PC-3 (cell line): ENCODE data around the gene POLR3B.
"Not testable (repeated sequence)": the region's sequence is repeated elsewhere in the genome, so short reads cannot be mapped to it uniquely, and the experiment has no call there.

Experiments
- EZH2 ChIP-seq: fragments of 300-600 bp; sonication (generic); IDR thresholded peaks from one replicate; pipeline ENCODE4 v1.6.1; 2017; ENCODE audit warnings: antibody characterized with exemption, mild to moderate bottlenecking, low read length; ENCODE audit not compliant: unreplicated experiment
- TF ChIP-seq, protein P1 (sequence below): fragments of 300-600 bp; sonication (generic); conservative IDR thresholded peaks from 2 replicates; pipeline ENCODE4 v1.5.1; 2017; ENCODE audit warnings: antibody characterized with exemption, low read depth, mild to moderate bottlenecking, low read length

DNA sequence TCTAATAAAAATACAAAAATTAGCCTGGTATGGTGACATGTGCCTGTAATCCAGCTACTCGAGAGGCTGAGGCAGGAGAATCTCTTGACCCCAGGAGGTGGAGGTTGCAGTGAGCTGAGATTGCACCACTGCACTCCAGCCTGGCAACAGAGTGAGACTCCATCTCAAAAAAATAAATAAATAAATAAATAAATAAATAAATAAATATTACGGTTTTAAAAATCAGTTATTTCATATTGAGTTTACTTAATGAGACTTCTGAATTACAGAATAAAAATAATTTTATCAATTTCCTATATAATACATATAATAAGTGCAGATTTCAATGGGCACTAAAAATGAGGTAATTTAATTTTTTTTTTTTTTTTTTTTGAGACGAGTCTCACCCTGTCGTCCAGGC lies 44.1 kb upstream of the POLR3B start:
- TF ChIP-seq, protein P1, sequence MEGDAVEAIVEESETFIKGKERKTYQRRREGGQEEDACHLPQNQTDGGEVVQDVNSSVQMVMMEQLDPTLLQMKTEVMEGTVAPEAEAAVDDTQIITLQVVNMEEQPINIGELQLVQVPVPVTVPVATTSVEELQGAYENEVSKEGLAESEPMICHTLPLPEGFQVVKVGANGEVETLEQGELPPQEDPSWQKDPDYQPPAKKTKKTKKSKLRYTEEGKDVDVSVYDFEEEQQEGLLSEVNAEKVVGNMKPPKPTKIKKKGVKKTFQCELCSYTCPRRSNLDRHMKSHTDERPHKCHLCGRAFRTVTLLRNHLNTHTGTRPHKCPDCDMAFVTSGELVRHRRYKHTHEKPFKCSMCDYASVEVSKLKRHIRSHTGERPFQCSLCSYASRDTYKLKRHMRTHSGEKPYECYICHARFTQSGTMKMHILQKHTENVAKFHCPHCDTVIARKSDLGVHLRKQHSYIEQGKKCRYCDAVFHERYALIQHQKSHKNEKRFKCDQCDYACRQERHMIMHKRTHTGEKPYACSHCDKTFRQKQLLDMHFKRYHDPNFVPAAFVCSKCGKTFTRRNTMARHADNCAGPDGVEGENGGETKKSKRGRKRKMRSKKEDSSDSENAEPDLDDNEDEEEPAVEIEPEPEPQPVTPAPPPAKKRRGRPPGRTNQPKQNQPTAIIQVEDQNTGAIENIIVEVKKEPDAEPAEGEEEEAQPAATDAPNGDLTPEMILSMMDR = not testable (repeated sequence)
- TF ChIP-seq EZH2 = not testable (repeated sequence)
